ENCODE results near the gene STEAP3. TPM values are rescaled to one million over a fixed set of nuclear protein-coding genes. Genes with fewer than 3 reads are reported as not detected.

Gene STEAP3
- polyA plus RNA-seq, 1 donor from 2014 or later = not detected

DNA sequence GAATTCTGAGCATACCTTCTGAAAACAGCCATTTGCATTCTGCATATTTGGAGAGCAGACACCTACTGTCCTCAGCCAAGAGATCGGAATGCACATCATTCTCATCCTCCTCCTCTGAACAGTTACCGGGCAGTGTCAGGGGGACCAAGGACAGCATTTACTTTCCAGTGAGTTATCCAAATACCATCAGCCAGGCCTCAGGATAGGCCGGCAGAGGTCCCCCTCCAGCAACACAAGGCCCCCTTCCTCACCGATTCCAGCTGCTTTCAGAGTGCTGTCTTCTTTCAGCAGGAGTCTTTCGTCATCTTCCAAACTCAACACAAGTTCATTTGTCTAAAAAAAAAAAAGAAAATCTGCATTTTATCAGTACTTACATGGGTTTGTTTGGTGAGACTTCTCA is 87.7 kb downstream of the STEAP3 start:
- Histone ChIP-seq H3K79me2 (replicated peaks; ENCODE audit: insufficient read depth, low read length) (no peaks in the 10 kb centered on the region), H3K9me3 (ENCODE audit: low read length) (no peaks in the 10 kb centered on the region), H3K9ac (ENCODE audit: low read length) (no peak overlapping the region), H3K27me3 (ENCODE audit: insufficient read depth, low read depth, low read length) (no peaks in the 10 kb centered on the region), H3K27ac (ENCODE audit: low read length) (no peak overlapping the region), H3K4me2 (ENCODE audit: low read length) (no peak overlapping the region), H3K36me3 (ENCODE audit: insufficient read depth, low read length) (no peaks in the 10 kb centered on the region), H4K20me1 (ENCODE audit: insufficient read depth) (no peaks in the 10 kb centered on the region), H3K4me3 (ENCODE audit: low read length) (no peak overlapping the region), H3F3A (ENCODE audit: insufficient read depth, low read length, poor library complexity, severe bottlenecking) (no peaks in the 10 kb centered on the region), H3K9me2 (ENCODE audit: insufficient read depth, low read length) (no peaks in the 10 kb centered on the region), H2AFZ (ENCODE audit: low read depth, low read length) (no peak overlapping the region)
- TF ChIP-seq, protein P1, sequence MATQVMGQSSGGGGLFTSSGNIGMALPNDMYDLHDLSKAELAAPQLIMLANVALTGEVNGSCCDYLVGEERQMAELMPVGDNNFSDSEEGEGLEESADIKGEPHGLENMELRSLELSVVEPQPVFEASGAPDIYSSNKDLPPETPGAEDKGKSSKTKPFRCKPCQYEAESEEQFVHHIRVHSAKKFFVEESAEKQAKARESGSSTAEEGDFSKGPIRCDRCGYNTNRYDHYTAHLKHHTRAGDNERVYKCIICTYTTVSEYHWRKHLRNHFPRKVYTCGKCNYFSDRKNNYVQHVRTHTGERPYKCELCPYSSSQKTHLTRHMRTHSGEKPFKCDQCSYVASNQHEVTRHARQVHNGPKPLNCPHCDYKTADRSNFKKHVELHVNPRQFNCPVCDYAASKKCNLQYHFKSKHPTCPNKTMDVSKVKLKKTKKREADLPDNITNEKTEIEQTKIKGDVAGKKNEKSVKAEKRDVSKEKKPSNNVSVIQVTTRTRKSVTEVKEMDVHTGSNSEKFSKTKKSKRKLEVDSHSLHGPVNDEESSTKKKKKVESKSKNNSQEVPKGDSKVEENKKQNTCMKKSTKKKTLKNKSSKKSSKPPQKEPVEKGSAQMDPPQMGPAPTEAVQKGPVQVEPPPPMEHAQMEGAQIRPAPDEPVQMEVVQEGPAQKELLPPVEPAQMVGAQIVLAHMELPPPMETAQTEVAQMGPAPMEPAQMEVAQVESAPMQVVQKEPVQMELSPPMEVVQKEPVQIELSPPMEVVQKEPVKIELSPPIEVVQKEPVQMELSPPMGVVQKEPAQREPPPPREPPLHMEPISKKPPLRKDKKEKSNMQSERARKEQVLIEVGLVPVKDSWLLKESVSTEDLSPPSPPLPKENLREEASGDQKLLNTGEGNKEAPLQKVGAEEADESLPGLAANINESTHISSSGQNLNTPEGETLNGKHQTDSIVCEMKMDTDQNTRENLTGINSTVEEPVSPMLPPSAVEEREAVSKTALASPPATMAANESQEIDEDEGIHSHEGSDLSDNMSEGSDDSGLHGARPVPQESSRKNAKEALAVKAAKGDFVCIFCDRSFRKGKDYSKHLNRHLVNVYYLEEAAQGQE (IDR thresholded peaks at IDR 0.05; ENCODE audit: borderline replicate concordance) = no peak
- TF ChIP-seq RAD21 (conservative IDR thresholded peaks at IDR 0.05) = no peak
- no peak for TF ChIP-seq SMC3 (conservative IDR thresholded peaks at IDR 0.05; ENCODE audit: poor library complexity)
- TF ChIP-seq, protein P2, sequence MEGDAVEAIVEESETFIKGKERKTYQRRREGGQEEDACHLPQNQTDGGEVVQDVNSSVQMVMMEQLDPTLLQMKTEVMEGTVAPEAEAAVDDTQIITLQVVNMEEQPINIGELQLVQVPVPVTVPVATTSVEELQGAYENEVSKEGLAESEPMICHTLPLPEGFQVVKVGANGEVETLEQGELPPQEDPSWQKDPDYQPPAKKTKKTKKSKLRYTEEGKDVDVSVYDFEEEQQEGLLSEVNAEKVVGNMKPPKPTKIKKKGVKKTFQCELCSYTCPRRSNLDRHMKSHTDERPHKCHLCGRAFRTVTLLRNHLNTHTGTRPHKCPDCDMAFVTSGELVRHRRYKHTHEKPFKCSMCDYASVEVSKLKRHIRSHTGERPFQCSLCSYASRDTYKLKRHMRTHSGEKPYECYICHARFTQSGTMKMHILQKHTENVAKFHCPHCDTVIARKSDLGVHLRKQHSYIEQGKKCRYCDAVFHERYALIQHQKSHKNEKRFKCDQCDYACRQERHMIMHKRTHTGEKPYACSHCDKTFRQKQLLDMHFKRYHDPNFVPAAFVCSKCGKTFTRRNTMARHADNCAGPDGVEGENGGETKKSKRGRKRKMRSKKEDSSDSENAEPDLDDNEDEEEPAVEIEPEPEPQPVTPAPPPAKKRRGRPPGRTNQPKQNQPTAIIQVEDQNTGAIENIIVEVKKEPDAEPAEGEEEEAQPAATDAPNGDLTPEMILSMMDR (IDR thresholded peaks at IDR 0.05; ENCODE audit: poor library complexity, severe bottlenecking) = no peak
- no peak for TF ChIP-seq TAF1 (IDR thresholded peaks at IDR 0.05; ENCODE audit: low read depth)
- TF ChIP-seq EZH2 (IDR thresholded peaks at IDR 0.05; ENCODE audit: borderline replicate concordance, insufficient read depth, low read length, poor library complexity, severe bottlenecking) = no peak
- TF ChIP-seq EP300 (conservative IDR thresholded peaks at IDR 0.05; ENCODE audit: poor library complexity, severe bottlenecking) = no peak
- no peak for TF ChIP-seq MXI1 (conservative IDR thresholded peaks at IDR 0.05; ENCODE audit: poor library complexity, severe bottlenecking)
- no peak for TF ChIP-seq POLR2AphosphoS5 (IDR thresholded peaks at IDR 0.05)

DNA sequence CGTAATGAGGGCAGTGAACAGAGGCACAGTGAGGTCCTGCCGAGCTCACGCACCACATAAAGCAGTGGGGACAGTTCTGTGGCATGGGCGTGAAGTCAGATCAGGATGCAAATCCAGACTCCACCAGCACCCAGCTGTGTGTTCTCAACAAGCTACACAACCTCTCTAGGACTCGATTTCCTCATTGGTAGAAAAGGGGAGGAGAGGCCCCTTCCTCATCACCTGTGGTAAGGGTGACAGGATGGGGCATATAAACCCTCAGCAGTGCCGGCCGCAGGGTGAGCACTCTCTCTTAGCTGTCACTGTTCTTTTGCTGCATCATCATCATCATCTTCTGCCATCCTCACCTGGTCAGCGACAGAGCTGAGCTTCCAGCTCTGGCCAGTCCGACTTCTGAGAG is 88.2 kb downstream of the STEAP3 start:
- no peaks in the 10 kb centered on the region for H4K20me1 ChIP-seq (ENCODE audit: insufficient read depth)
- no peaks in the 10 kb centered on the region for H3K79me2 ChIP-seq (replicated peaks; ENCODE audit: insufficient read depth, low read length)
- no peaks in the 10 kb centered on the region for H3K9me2 ChIP-seq (ENCODE audit: insufficient read depth, low read length)
- H3K27ac ChIP-seq (ENCODE audit: low read length) = no peak overlapping the region
- H3K36me3 ChIP-seq (ENCODE audit: insufficient read depth, low read length) = no peaks in the 10 kb centered on the region
- H3F3A ChIP-seq (ENCODE audit: insufficient read depth, low read length, poor library complexity, severe bottlenecking) = no peaks in the 10 kb centered on the region
- H3K4me2 ChIP-seq (ENCODE audit: low read length) = no peak overlapping the region
- H3K4me3 ChIP-seq (ENCODE audit: low read length) = no peak overlapping the region
- TF ChIP-seq, protein P1 (IDR thresholded peaks at IDR 0.05; ENCODE audit: borderline replicate concordance) = no peak
- no peak for TF ChIP-seq MXI1 (conservative IDR thresholded peaks at IDR 0.05; ENCODE audit: poor library complexity, severe bottlenecking)
- no peak for TF ChIP-seq EP300 (conservative IDR thresholded peaks at IDR 0.05; ENCODE audit: poor library complexity, severe bottlenecking)
- TF ChIP-seq RAD21 (conservative IDR thresholded peaks at IDR 0.05) = no peak
- H3K9ac ChIP-seq (ENCODE audit: low read length) = no peak overlapping the region
- H3K27me3 ChIP-seq (ENCODE audit: insufficient read depth, low read depth, low read length) = no peaks in the 10 kb centered on the region
- H2AFZ ChIP-seq (ENCODE audit: low read depth, low read length) = no peak overlapping the region
- no peaks in the 10 kb centered on the region for H3K9me3 ChIP-seq (ENCODE audit: low read length)

Other genes starting within 250 kb of the STEAP3 start
- gene C1QL2, start 65.1 kb upstream of the STEAP3 start, polyA plus RNA-seq = not detected in 2 replicates
- 33.8 and 37.7 TPM in 2 replicates for gene C2orf76, start 143.0 kb downstream of the STEAP3 start, polyA plus RNA-seq
- gene DBI, start 143.1 kb downstream of the STEAP3 start, polyA plus RNA-seq = 70.0 and 110 TPM in 2 replicates
- gene TMEM37, start 208.0 kb downstream of the STEAP3 start, polyA plus RNA-seq = not detected in 2 replicates